Activated CD4-positive, alpha-beta T cell treated with anti-CD3 and anti-CD28 coated beads, Interleukin-2, Interleukin-6, amounts not matched to agents 100 ng/mL and 50 ng/mL, durations not matched to agents 16 hours and 8 hours (primary cell): ENCODE data around the gene TRIM56.
A peak's percentile ranks its signal among the peaks of the same experiment; 100 is the strongest.
"Not testable (repeated sequence)": the region's sequence is repeated elsewhere in the genome, so short reads cannot be mapped to it uniquely, and the experiment has no call there.

Source experiments
- DNase-seq: peaks from one replicate; pipeline ENCODE4 v3.0.0-alpha.2; 2020

TRIM56 gene

DNA sequence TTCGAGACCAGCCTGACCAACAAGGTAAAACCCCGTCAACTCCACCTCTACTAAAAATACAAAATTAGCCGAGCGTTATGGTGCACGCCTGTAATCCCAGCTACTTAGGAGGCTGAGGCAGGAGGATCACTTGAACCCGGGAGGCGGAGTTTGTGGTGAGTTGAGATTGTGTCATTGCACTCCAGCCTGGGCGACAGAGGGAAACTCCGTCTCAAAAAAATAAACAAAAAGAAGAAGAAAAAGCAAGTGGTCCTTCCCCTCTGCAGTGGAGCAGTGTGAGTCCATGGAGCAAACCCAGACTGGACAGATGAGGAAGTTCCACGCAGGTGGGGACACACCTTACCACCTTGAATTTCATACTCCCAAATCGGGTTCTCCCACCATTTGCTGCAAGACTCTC, 28.6 kb downstream of the TRIM56 start:
- DNase-seq = no peak

DNA sequence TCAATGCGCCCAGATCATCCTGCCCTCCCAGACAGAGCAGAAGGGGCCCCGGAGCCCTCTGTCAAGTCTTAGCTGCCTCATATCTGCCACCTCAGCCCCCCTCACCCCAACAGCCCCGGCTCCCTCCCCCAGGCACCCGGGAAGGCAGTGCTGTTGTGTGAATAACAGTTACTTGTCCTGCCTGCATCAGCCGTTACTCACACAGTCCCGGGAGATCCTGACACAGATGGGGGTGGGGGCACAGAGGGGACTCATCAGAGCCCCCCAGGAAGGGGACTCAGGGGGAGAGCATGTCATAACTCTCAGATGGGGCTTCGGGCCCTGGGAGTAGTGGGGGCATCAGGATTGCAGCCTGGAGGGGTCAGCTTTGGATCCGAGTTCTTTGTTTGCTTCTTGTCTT, 29.2 kb downstream of the TRIM56 start:
- DNase-seq = no peak

DNA sequence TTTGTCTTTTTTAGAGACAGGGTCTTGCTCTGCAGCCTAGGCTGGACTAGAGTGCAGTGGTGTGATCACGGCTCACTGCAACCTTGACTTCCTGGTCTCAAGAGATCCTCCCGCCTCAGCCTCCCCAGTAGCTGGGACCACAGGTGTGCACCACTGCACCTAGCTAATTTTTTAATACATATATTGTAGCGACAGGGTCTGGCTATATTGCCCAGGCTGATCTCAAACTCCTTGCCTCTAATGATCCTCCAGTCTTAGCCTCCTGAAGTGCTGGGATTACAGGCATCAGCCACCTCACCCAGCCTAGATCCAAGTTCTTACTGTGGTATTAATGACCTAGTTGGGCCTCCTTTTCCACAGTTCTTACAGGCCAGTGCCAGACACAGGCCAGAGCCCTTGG, 29.9 kb downstream of the TRIM56 start:
- DNase-seq = no peak

DNA sequence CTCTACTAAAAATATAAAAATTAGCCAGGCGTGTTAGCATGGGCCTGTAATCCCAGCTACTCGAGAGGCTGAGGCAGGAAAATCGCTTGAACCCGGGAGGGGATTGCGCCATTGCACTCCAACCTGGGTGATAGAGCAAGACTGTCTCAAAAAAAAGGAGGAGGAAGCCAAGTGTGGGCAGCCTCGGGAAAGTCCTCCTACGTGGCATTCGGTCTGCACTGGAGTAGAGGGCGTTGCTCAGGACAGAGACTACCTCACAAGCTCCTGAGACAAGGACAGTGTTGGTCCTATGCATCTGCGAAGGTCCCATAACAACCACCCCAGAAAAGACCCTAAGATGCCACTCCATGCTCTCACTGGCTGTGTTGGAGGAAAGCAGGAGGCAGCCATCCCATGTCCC, 31.6 kb downstream of the TRIM56 start:
- no peak for DNase-seq

DNA sequence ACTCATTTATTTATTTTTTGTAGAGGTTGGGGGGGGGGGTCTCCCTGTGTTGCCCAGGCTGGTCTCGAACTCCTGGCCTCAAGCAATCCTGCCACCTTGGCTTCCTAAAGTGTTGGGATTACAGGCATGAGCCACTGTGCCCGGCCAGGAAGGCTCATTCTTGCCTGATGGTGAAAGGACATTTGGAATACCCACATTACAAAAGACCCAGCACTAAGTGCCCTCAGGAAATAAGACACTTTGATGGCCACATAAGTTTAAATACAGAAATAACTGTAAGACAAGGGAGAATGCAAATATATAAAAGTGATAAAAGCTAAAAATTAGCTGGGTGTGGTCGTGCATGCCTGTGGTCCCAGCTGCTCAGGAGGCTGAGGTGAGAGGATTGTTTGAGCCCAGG, 33.6 kb downstream of the TRIM56 start:
- no peak for DNase-seq

DNA sequence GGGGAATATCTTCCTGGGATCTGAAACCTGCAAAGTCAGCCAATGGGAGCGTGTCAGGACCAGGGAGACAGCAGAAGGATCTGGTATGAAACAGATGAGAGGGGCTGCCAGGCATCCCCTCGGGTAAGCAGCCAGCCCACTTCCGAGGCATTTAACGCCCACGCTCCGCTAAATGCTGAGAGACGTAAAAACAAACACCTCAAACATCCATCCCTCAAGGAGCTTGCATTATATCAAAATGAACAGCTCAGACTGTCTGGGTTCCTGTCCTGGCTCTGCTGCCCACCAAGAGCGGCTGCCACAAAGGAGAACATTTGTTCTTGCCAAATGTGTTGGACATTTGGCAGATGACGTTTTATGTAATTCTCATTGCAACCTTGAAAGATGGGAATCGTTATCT, 34.6 kb downstream of the TRIM56 start:
- no peak for DNase-seq

DNA sequence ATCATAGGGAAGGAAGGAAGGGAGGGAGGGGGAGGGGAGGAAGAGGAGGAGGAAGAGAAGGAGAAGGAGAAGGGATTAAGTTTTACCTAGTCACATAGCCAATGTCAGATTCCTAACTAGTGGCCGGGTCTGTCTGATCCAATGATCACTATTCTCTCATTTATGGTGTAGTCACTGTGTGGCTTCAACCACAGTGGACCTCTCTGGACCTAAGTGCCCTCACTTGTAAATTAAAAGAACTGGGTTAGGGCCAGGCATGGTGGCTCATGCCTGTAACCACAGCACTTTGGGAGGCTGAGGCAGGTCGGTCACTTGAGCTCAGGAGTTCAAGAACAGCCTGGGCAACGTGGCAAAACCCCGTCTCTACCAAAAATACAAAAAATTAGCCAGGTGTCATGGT, 35.0 kb downstream of the TRIM56 start:
- DNase-seq = no peak

DNA sequence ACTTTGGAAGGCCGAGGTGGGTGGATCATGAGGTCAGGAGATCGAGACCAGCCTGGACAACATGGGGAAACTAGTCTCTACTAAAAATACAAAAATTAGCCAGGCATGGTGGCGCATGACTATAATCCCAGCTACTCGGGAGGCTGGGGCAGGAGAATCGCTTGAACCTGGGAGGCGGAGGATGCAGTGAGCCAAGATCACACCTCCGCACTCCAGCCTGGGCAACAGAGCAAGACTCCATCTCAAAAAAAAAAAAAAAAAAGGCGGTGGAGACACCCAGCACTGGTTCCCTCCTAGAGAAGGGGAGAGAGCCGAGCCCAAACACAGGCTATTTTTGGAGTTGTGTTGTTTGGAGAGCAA, 36.3 kb downstream of the TRIM56 start:
- DNase-seq = not testable (repeated sequence)

DNA sequence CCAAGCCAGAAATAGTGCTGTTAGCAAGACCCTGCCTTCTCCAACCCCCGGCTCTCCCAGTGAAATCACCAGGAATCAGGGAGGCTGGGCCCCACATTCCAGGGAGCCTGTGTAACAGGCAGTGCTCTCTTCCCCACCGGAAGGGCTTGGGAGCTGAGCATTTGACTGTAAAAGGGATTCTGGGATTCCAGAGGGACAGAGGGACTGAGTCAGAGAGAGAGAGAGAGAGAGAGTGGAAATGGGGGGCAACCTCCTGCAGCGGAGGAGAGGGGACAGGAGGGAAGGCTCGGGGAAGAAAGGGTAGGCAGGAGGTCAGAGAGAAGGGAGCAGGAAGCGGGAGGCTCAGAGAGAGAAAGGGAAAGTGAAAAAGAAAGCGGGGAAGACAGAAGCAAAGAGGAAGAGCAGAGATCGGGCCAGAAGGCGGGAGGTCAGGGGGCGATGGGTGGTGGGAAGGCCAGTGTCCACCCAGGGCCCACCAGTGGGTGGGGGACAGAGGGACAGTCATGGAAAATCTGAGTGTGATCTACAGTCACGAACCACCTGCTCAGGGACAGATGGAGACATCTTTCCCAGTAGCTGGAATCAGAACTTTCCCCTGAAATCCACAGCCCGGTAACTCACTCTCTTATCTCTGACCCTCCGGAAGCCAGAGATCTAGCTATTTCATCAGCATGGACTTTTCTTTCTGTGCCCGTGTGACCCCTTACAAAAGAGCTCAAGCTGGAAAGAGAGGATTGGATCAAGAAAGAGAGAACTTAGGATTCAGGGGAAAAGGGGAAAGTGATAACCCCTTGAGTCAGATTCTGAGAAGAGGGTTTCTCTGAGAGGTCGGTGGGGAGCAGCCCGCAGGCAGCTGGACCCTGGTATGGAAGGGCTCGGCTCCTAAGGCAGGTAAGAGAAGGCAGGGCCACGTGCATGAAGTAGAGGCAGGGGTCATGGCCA, 37.0 kb downstream of the TRIM56 start:
- no peak for DNase-seq

DNA sequence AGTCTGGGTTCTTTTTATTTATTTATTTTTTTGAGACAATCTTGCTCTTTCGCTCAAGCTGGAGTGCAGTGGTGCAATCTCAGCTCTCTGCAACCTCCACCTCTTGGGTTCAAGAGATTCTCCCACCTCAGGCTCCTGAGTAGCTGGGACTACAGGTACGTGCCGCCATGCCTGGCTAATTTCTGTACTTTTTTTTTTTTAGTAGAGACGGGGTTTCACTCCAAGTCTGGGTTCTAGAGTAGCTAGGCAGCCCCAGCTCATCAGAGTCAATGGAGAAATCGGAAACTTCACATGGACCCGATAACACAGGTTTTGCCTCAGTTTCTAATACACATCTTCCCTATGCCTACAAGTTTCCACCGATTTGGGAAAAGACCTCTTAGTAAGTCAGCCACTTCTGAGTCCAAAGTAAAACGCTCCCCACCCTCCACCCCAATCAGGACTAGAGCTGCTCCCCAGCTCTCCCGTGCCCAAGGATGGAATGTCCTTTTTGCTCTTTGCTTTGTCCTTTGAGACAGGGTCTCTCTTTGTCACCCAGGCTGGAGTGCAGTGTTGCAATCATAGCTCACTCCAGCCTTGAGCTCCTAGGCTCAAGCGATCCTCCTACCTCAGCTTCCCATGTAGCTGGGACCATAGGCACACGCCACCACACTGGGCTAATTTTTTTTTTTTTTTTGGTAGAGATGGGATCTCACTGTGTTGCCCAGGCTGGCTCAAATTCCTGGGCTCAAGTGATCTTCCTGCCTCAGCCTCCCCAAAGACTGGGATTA, 37.8 kb downstream of the TRIM56 start:
- DNase-seq = no peak

DNA sequence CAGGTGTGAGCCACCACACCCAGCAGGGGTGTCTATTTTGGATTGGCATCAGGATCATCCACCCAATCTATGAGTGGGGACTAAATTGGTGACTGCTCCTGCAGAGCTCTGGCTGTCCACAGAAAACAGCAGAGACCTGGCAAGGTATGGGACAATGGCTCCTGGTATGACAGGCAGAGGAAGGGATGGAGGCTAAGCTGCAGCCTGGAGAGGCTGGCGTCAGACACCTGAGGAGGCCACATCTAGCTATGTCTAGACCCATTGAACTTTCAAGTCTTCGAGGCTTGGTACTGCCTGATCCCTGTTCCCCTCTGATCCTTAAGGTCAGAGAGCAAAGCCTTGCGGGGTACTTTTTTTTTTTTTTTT, 38.4 kb downstream of the TRIM56 start:
- DNase-seq = no peak

DNA sequence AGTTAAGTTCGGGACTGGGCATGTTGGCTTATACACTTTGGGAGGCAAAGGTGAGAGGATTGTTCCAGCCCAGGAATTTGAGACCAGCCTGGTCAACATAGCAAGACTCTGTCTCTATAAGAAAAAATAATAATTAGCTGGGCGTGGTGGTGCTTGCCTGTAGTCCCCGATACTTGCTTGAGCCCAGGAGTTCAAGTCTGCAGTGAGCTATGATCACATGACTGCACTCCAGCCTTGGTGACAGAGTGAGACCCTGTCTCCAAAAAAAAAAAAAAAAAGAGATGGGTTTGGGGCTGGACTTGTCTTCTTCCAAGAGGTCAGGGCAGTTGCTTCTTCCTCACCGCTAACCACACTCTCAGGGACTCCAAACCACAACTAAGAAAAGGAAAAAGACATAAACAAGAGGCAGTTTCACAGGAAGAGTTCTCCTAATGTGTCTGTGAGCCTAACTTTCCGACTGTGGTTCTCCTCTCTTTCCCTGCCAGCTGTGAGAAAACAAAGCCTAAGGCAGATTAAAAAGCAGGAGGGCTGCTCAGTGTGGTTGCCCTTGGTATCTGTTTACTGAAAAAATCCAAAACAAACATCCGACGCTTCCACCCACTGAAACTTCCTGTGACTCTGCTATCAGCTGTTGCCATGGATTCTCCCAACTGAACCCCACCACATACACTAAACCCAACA, 39.2 kb downstream of the TRIM56 start:
- peak; percentile 19 for DNase-seq

DNA sequence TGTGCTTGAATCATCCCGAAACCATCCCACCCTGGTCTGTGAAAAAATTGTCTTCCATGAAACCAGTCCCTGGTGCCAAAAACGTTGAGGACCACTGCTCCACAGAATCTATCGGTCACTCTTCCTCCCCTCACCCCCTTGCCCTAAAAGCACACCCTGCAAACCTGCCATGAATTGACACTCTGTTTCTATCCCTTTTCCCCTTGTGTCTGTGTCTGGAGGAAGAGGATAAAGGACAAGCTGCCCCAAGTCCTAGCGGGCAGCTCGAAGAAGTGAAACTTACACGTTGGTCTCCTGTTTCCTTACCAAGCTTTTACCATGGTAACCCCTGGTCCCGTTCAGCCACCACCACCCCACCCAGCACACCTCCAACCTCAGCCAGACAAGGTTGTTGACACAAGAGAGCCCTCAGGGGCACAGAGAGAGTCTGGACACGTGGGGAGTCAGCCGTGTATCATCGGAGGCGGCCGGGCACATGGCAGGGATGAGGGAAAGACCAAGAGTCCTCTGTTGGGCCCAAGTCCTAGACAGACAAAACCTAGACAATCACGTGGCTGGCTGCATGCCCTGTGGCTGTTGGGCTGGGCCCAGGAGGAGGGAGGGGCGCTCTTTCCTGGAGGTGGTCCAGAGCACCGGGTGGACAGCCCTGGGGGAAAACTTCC, 40.8 kb downstream of the TRIM56 start:
- peak; percentile 15 for DNase-seq

DNA sequence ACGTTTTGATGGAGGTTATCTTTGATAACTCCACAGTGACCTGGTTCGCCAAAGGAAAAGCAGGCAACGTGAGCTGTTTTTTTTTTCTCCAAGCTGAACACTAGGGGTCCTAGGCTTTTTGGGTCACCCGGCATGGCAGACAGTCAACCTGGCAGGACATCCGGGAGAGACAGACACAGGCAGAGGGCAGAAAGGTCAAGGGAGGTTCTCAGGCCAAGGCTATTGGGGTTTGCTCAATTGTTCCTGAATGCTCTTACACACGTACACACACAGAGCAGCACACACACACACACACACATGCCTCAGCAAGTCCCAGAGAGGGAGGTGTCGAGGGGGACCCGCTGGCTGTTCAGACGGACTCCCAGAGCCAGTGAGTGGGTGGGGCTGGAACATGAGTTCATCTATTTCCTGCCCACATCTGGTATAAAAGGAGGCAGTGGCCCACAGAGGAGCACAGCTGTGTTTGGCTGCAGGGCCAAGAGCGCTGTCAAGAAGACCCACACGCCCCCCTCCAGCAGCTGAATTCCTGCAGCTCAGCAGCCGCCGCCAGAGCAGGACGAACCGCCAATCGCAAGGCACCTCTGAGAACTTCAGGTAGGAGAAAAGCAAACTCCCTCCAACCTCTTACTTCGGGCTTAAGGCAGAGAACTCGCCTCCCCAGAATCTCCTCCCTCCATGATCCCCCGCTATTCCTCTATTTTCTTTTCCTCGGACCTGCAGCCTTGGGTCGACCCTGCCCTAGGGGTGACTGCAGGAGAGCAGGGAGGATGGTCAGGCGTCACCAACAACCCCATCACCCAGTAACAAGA, 41.6 kb downstream of the TRIM56 start, which contains the start of gene SERPINE1:
Gene SERPINE1, plus strand, starts transcription at position 454 of the 809 bp plus-strand sequence. CDS start 1,290 bp downstream, outside the sequence.
- DNase-seq = peak; percentile 59

DNA sequence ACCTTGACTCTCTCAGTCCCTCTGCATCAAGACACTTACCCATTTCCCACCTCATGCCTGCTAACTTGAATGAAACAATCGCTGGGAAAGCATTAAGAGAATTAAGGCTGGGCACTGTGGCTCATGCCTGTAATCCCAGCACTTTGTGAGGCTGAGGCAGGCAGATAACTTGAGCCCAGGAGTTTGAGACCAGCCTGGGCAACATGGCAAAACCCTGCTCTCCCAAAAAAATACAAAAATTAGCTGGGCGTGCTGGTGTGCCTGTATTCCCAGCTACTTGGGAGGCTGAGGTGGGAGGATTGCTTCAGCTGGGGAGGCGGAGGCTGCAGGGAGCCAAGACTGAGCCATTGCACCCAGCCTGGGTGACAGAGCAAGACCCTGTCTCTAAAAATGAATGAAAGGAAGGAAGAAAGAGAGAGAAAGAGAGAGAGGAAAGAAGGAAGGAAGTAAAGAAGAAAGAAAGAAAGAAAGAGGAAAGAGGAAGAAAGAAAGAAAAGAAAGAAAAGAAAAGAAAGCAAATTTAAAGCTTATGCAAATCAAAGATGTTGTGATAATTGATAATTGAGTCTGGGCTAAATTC, 42.3 kb downstream of the TRIM56 start:
- DNase-seq = no peak

DNA sequence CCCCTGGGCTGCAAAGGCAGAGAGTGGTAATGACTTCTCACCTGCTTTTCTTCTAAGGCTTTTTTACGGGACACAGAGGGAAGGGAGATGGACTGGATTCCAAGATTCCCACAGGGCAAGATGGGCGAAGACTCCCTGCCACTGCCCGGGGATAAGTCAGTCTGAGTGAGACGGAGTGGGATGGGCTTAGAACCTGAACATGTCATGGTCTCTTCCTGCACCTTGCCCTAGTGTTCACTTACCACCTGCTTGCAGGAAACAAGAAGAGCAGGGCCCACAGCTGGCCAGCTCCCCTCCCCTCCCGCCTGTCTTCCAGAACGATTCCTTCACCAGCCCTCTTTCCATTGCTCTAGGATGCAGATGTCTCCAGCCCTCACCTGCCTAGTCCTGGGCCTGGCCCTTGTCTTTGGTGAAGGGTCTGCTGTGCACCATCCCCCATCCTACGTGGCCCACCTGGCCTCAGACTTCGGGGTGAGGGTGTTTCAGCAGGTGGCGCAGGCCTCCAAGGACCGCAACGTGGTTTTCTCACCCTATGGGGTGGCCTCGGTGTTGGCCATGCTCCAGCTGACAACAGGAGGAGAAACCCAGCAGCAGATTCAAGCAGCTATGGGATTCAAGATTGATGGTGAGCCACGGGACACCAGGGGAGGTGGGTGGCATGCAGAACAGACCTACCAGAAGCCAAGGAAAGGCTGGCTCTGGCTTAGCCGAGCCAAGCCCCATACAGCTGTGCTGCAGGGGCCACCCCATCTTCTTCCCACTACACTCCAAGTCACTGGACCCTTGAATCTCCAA, 43.0 kb downstream of the TRIM56 start:
- DNase-seq = no peak

DNA sequence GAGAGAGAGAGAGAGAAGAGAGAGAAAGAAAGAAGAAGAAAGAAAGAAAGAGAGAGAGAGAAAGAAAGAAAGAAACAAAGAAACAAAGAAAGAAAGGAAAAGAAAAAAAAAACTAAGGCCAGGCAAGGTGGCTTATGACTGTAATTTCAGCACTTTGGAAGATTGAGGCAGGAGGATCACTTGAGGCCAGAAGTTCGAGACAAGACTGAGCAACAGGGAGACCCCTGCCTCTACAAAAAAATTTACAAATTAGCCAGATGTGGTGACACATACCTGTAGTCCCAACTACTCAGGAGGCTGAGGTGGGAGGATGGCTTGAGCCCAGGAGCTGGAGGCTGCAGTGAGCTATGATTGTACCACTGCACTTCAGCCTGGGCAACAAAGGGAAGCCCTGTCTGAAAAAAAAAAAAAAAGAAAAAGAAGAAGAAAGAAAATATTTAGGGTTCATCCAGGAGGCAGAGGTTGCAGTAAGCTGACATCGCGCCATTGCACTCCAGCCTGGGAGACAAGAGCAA, 44.4 kb downstream of the TRIM56 start:
- DNase-seq = no peak

DNA sequence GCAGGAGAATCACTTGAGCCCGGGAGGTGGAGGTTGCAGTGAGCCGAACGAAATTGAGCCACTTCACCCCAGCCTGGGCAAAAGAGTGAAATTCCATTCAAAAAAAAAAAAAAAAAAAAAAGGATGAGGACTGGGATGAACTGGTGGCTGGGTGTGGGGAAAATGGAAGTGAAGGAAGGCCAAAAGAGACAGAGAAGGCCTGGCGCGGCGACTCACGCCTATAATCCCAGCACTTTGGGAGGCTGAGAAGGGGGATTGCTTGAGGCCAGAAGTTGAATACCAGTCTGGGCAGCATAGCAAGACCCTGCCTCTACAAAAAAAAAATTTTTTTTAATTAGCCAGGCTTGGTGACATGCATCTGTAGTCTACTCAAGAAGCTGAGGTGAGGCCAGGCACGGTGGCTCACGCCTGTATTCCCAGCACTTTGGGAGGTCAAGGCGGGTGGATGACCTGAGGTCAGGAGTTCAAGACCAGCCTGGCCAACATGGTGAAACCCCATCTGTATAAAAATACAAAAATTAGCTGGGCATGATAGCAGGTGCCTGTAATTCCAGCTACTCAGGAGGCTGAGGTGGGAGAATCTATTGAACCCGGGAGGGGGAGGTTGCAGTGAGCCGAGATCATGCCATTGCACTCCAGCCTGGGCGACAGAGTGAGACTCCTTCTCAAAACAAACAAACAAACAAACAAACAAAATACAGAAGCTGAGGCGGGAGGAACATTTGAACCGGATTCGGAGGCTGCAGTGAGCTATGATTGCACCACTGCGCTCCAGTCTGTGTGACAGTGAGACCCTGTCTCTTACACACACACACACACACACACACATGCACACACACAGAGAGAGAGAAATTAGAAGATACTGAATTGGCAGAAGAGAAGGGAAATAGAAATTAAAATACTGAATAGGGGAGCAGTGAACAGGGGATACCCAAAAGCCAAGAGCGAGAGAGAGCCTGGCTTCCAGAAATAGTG, 47.6 kb downstream of the TRIM56 start:
- DNase-seq = not testable (repeated sequence)
